Measurements from ENCODE around the gene SLC35D2.

Gene SLC35D2

GRCh38 chr9:96383165-96383942 lies at the start of gene SLC35D2:
Gene SLC35D2, minus strand, starts transcription at chr9:96383711. Its CDS starts 77 bp downstream, at chr9:96383634.
- DNase-seq, result no peak

- no peak for DNase-seq
Measured at GRCh38 chr9:96430377-96430776, 46.9 kb upstream of the SLC35D2 start.

- no peak for DNase-seq
Measured at GRCh38 chr9:96429732-96430131, 46.2 kb upstream of the SLC35D2 start.

DNA sequence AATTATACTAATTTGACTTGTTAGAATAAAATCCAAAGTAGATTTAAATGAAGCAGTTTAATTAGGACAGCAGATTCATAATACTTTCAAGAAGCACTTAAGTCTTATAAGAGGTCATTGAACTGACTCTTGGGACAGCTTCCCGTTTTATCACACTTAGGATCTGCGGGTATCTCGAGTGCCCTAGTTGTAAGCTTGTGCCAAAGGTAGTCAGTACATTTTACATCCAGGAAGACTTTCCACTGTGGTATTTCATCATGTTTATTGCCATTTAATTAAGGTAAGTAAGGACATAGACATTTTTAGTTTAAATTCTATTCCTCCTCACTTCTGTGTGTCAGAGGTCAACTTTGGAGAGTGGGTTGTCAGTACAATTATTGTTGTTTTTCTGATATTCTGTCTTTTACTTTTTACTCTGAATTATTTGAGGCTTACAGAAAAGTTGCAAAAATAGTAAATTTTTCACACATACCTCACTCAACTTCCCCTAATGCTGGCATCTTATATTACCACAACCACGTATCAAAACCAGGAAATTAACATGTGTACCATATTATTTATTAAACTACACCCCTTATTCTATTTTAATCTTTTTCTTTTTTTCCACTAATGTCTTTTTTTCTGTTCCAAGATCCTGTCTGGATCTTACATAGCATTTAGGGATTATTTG lies 42.1 kb upstream of the SLC35D2 start:
- DNase-seq, result no peak

DNA sequence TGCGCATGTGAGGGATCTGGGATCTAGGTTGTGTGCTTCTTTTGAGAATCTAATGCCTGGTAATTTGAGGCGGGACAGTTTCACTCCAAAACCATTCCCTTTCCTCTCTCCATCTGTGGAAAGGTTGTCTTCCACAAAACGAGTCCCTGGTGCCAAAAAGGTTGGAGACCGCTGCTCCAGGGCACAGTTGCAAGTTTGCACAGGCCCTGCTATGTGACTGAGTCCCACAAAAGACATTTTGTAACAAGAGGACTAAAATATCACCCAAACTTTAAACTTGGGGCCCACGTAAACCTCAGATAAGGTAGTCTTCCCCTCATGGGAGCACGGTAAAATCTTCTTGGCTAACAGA lies 40.5 kb upstream of the SLC35D2 start:
- DNase-seq, result no peak

DNA sequence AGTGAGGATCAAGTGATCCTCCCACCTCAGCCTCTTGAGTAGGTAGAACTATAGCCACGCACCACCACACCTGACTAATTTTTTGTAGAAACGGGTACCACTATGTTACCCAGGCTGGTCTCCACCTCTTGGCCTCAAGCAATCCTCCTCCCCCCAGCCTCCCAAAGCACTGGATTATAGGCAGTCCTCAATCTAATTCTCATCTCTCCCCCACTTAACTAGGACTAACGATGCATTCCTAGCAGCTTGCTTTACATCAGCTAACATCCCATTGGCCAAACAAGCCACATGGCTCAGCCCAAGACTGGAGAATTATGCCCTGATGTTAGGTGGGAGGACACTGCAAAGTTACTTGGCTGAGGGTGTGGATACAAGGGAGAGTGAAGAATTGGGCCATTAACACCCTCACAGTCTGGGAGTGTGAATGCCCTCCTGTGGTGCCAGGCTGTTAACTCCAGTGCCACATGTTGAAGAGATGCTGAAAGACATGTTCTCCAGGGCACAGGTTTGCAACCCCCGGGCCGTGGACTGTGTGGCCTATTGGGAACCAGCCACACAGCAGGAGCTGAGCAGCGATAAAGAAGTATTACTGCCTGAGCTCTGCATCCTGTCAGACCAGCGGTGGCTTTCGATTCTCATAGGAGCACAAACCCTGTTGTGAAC lies 39.9 kb upstream of the SLC35D2 start:
- no peak for DNase-seq

- DNase-seq, result no peak
Measured at GRCh38 chr9:96420468-96421219, 37.1 kb upstream of the SLC35D2 start.

- no peak for DNase-seq
Measured at GRCh38 chr9:96419691-96419969, 36.1 kb upstream of the SLC35D2 start.

DNA sequence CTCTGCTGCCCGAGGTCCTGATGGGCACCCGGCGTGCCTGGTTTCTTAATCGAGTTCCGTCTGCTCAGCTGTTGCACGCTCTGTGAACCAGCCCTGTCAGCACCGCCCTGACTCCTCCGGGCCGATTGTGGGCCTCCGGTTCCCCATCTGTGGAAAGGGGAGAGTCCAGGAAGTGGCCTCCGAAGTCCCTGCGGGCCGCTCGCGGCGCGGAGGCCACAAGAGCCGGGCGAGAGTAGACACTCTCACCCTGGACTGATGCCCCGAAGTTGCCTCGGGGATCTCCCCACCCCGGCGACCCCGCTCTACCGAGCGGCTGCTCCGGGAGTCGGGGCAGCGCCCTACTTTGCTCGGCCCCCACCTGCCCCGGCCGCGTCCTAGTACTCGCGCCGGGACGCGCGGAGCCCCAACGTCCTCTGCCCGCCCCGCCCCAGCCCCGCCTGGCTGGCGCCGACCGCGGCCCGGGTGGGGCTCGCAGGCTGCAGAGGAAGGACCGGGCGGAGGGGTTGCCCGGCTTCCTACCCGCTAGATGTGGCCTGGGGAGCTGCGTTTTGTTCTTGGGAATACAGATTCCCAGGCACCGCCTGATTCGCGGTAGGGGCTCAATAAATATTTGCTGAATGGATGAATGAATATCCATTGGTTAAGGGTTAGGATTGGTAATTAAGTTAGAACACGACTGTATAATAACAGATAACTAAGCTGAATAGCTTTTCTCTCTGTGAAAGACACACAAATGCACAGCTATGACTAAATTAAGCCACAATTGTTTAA lies 35.6 kb upstream of the SLC35D2 start:
- DNase-seq, result peak; percentile 16

DNA sequence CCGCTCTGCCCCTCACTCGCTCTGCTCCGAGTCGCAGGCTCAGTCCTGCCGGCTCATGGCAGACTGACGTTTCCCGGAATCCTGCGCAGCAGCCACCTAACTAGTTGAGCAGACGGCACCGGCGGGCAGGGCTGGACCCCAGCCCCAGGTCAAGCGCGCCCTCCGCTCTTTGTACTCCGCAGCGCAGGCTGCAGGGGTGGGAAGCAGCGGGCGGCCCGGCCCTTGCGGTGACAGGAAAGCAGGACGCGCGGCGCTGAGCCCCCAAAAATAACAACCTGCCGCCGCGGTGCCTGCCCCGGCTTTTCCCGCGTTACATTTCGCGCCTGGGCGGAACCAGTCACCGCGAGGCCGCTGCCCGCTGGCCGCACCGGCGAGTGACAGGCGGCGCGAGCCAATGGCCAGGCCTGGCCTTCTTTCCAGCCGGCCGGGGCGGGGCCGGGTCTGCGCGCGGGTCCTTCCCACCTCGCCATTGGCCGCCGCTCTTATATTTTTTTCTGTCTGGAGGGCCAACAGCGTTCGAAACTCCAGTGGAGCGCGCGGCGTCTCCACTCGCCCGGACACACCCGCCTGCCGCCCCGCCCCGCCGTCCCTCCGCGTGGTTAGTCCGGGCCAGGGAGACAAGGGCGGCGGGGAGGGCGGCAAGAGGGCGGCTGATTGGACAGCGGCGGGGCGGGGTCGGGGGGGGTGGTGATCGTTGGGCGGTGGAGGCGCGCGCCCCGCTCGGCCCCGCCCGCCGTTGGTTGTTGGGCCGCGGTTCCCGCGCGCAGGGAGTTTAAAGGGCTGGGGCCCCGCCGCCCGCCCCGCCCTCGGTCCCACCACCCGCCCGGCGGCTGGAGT lies 34.8 kb upstream of the SLC35D2 start, which contains the start of gene ZNF367:
Gene ZNF367 (minus strand): TSS at position 288 of the 837 bp plus-strand sequence. CDS start 338 bp downstream, outside the sequence.
- peak; percentile 92 for DNase-seq

DNA sequence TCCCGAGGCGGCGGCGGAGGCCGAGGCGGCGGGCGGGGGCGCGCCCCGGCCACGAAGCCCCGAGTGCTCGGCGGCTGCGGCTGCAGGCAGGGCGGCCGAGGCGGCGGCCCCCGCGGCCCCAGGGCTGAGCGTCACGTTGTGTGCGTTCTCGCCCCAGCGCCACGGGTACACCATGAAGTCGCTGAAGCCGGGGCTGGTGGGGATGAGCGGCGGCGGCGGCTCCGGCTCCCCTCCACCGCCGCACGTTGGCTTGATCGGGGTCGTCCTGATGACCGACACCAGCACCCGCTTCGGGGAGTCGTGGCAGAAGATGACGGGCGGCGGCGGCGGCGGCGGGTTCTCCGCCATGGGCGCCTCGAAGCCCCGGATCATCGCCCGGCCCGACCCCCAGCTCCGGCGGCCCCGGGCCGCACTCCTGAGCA lies 34.2 kb upstream of the SLC35D2 start:
- no peak for DNase-seq

GRCh38 chr9:96417051-96417586 lies 33.6 kb upstream of the SLC35D2 start:
- peak; percentile 48 for DNase-seq

DNA sequence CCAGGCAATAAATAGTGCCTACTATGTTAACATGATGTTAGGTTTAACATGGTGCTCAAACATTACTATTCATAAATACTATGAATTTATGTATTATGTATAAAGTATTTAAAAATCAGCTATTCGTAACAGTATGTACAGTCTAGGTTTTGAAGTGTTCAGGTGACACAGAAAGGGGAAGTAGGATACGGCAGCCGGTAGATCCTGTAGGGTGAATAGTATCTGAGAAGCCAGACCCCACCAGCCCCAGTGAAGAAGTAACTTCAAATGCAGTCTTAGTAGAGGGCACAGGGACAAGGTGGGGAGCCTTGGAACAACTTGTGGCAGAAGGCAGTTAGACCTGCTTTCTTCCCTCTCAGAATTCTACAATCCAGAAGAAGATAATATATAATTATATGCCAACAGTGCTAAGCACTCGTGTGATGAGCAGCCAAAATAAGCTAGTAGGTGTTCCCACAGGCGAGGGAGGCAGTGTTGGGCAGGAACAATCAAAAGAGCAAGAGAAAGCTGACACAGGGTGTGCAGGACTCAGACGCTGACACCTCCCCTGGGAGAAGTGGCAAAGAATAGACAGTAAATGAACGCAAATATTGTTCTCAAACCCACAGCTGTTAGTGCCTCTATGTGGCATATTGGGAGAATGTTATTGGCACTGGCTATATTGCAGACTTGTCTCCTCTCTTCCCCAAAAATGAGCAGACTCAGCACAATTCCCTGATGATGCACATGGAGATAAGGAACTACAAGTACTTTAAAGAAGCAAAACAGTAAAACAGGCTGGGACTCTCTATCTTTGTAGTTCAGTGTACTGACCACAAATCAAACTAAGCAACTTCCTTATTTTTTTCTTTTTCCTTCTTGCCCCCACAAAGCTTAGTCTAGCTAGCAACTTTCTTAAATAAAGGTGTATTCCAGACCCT lies 30.1 kb upstream of the SLC35D2 start:
- no peak for DNase-seq

- no peak for DNase-seq
Measured at GRCh38 chr9:96412174-96412913, 28.8 kb upstream of the SLC35D2 start.

- DNase-seq, result no peak
Measured at GRCh38 chr9:96411129-96411838, 27.8 kb upstream of the SLC35D2 start.

- DNase-seq, result no peak
Measured at GRCh38 chr9:96408409-96409280, 25.1 kb upstream of the SLC35D2 start.

DNA sequence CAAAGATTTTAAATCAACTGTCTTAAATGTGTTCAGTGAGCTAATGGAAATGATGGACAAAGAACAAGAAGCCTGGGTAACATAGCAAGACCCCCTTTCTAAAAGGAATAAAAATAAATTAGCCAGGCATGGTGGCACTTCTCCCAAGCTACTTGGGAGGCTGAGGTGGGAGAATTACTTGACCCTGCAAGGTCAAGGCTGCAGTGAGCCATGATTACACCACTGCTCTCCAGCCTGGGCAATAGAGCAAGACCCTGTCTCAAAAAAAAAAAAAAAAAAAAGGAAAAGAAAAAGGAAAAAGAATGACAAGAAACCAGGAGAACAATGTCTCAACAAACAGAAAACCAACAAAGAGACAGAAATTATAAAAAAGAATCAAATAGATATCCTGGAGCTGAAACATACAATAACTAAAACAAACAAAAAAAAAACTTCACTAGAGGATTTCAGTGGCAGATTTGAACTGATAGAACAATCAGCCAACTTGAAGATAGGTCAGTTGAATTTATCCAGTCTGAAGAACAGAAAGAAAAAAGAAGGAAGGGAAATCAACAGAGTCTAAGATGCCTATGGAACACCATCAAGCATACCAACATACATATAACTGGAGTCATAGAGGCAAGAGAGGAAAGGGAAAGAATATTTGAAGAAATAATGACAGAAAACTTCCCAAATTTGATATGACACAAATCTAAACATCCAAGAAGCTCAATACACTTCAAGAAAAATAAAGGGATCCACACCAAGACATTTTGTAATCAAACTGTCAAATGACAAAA lies 16.8 kb upstream of the SLC35D2 start:
- no peak for DNase-seq
